SJSA1 (cell line): Measurements from ENCODE around the gene TH. TPM values are rescaled to one million over a fixed set of nuclear protein-coding genes. Genes with fewer than 3 reads are reported as not detected.

Experiments used
- DNase-seq, 2 experiments: peaks; one replicate each; pipeline ENCODE4 v3.0.0-alpha.2; 2015 to 2020; ENCODE audit warnings: low spot score in 2 of 2, low read depth in 1 of 2
- H3K27ac ChIP-seq: fragments of 250-450 bp; sonication (Bioruptor Pico); 2 replicates; pipeline ENCODE4 v1.5.1; 2020; ENCODE audit warnings: mild to moderate bottlenecking, moderate library complexity
- H3K27me3 ChIP-seq: fragments of 250-450 bp; sonication (Bioruptor Pico); replicated peaks from 2 replicates; pipeline ENCODE4 v1.5.1; 2020; ENCODE audit warnings: mild to moderate bottlenecking, moderate library complexity
- H3K36me3 ChIP-seq: fragments of 250-450 bp; sonication (Bioruptor Pico); 2 replicates; pipeline ENCODE4 v1.5.1; 2020; ENCODE audit warnings: mild to moderate bottlenecking
- H3K4me1 ChIP-seq: fragments of 250-450 bp; sonication (Bioruptor Pico); replicated peaks from 2 replicates; pipeline ENCODE4 v1.6.1; 2021; ENCODE audit warnings: mild to moderate bottlenecking
- H3K4me3 ChIP-seq: fragments of 250-450 bp; sonication (Bioruptor Pico); 2 replicates; pipeline ENCODE4 v1.5.1; 2020; ENCODE audit warnings: mild to moderate bottlenecking
- H3K9me3 ChIP-seq: fragments of 250-450 bp; sonication (Bioruptor Pico); replicated peaks from 2 replicates; pipeline ENCODE4 v1.5.1; 2020; ENCODE audit warnings: mild to moderate bottlenecking
- total RNA-seq: library from RNA; depleted of rRNA; stranded (reverse); fragments of >200 nt; shearing (Covaris generic); gene quantifications from 2 replicates; pipeline ENCODE4 v1.2.3, GENCODE V29; 2014

The TH gene
- total RNA-seq, 1 experiment from 2014 or later = not detected

- Histone ChIP-seq H3K36me3 (no peaks in the 10 kb centered on the region), H3K4me3 (no peak overlapping the region), H3K27ac (no peak overlapping the region), H3K4me1 (peaks cover 8% of the 10 kb centered on the region), H3K27me3 (peaks cover 43% of the 10 kb centered on the region), H3K9me3 (no peaks in the 10 kb centered on the region)
- no peak for DNase-seq
Observed at GRCh38 chr11:2172676-2173075, 1.1 kb upstream of the TH start.

- Histone ChIP-seq H3K4me3 (no peak overlapping the region), H3K27ac (no peak overlapping the region), H3K4me1 (no peaks in the 10 kb centered on the region)
Observed at GRCh38 chr11:2169626-2170570, 1.7 kb downstream of the TH start.

GRCh38 chr11:2169005-2169378, 2.6 kb downstream of the TH start:
- no peak overlapping the region for H3K27ac ChIP-seq
- H3K4me1 ChIP-seq = no peaks in the 10 kb centered on the region
- H3K9me3 ChIP-seq = no peaks in the 10 kb centered on the region
- no peak overlapping the region for H3K4me3 ChIP-seq
- H3K27me3 ChIP-seq = peaks cover 76% of the 10 kb centered on the region
- no peak for DNase-seq
- no peaks in the 10 kb centered on the region for H3K36me3 ChIP-seq

More at GRCh38 chr11:2169626-2170570, 1.7 kb downstream of the TH start:
- H3K27me3 ChIP-seq = peaks cover 69% of the 10 kb centered on the region
- no peak for DNase-seq
- no peaks in the 10 kb centered on the region for H3K9me3 ChIP-seq
- H3K36me3 ChIP-seq = no peaks in the 10 kb centered on the region

GRCh38 chr11:2168286-2169004, 3.2 kb downstream of the TH start:
- Histone ChIP-seq H3K4me3 (no peak overlapping the region), H3K36me3 (no peaks in the 10 kb centered on the region), H3K27ac (no peak overlapping the region), H3K4me1 (no peaks in the 10 kb centered on the region), H3K27me3 (peaks cover 81% of the 10 kb centered on the region), H3K9me3 (no peaks in the 10 kb centered on the region)
- DNase-seq = no peak

- Histone ChIP-seq H3K4me1 (no peaks in the 10 kb centered on the region), H3K36me3 (no peaks in the 10 kb centered on the region), H3K4me3 (no peak overlapping the region), H3K9me3 (no peaks in the 10 kb centered on the region), H3K27me3 (peaks cover 84% of the 10 kb centered on the region), H3K27ac (no peak overlapping the region)
- no peak for DNase-seq
Observed at GRCh38 chr11:2167141-2168045, 4.2 kb downstream of the TH start.

- Histone ChIP-seq H3K27ac (no peak overlapping the region), H3K4me3 (no peak overlapping the region), H3K36me3 (no peaks in the 10 kb centered on the region), H3K27me3 (peaks cover 72% of the 10 kb centered on the region), H3K9me3 (no peaks in the 10 kb centered on the region), H3K4me1 (no peaks in the 10 kb centered on the region)
- DNase-seq = no peak
Observed at GRCh38 chr11:2166091-2166851, 5.3 kb downstream of the TH start.

- no peak overlapping the region for H3K27ac ChIP-seq
- no peaks in the 10 kb centered on the region for H3K4me1 ChIP-seq
- H3K36me3 ChIP-seq = no peaks in the 10 kb centered on the region
- H3K9me3 ChIP-seq = no peaks in the 10 kb centered on the region
- no peak overlapping the region for H3K4me3 ChIP-seq
- DNase-seq = no peak
- peaks cover 68% of the 10 kb centered on the region for H3K27me3 ChIP-seq
Observed at GRCh38 chr11:2165571-2165970, 6.0 kb downstream of the TH start.

GRCh38 chr11:2164861-2165555, 6.6 kb downstream of the TH start:
- H3K36me3 ChIP-seq = no peaks in the 10 kb centered on the region
- no peaks in the 10 kb centered on the region for H3K4me1 ChIP-seq
- H3K27me3 ChIP-seq = peaks cover 63% of the 10 kb centered on the region
- H3K4me3 ChIP-seq = no peak overlapping the region
- DNase-seq = no peak
- H3K9me3 ChIP-seq = no peaks in the 10 kb centered on the region
- H3K27ac ChIP-seq = no peak overlapping the region

- Histone ChIP-seq H3K36me3 (no peaks in the 10 kb centered on the region), H3K4me1 (no peaks in the 10 kb centered on the region), H3K27me3 (peaks cover 54% of the 10 kb centered on the region), H3K9me3 (no peaks in the 10 kb centered on the region), H3K4me3 (no peak overlapping the region), H3K27ac (no peak overlapping the region)
- DNase-seq = no peak
Observed at GRCh38 chr11:2164081-2164480, 7.5 kb downstream of the TH start.

GRCh38 chr11:2163428-2163978, 8.1 kb downstream of the TH start:
- Histone ChIP-seq H3K4me3 (no peak overlapping the region), H3K4me1 (no peaks in the 10 kb centered on the region), H3K9me3 (no peaks in the 10 kb centered on the region), H3K36me3 (no peaks in the 10 kb centered on the region), H3K27ac (no peak overlapping the region), H3K27me3 (peaks cover 54% of the 10 kb centered on the region)
- DNase-seq = no peak

- Histone ChIP-seq H3K4me3 (no peak within 1 kb of the TSS), H3K27me3 (peaks cover 30% of the 10 kb centered on the region), H3K4me1 (no peaks in the 10 kb centered on the region), H3K36me3 (no peaks in the 10 kb centered on the region), H3K9me3 (no peaks in the 10 kb centered on the region), H3K27ac (no peak within 1 kb of the TSS)
- DNase-seq = no peak
Observed at GRCh38 chr11:2160736-2161259, 10.8 kb downstream of the TH start, which contains the start of gene INS. TSS of gene INS (minus strand) at chr11:2161209. CDS start at chr11:2160971, 238 bp downstream.
